ENCODE results near the gene FBN1.

DNA sequence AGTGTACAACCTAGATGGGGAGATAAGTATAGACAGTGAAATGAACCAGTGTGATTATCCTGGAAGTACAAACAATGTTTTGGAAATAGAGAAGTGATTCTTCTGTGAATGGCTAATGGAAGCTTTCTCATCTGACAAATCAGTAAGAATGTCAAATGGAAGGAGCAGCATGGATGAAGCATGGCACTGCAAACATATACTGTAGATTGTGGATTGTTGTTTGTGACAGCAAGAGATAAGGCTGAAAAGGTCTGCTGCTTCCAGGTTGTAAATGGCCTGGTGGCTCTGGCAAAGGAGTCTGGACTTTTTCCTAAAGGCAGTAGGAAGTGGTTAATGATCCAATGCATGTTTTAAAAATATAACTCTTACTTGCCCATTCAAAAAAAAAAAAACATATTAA lies 71.3 kb downstream of the FBN1 start:
- TF ChIP-seq MYC (IDR thresholded peaks at IDR 0.05; ENCODE audit: low read depth, low read length), result no peak
- TF ChIP-seq EZH2 (IDR thresholded peaks at IDR 0.05; ENCODE audit: borderline replicate concordance, low read depth, low read length, severe bottlenecking), result no peak
- TF ChIP-seq, protein P1, sequence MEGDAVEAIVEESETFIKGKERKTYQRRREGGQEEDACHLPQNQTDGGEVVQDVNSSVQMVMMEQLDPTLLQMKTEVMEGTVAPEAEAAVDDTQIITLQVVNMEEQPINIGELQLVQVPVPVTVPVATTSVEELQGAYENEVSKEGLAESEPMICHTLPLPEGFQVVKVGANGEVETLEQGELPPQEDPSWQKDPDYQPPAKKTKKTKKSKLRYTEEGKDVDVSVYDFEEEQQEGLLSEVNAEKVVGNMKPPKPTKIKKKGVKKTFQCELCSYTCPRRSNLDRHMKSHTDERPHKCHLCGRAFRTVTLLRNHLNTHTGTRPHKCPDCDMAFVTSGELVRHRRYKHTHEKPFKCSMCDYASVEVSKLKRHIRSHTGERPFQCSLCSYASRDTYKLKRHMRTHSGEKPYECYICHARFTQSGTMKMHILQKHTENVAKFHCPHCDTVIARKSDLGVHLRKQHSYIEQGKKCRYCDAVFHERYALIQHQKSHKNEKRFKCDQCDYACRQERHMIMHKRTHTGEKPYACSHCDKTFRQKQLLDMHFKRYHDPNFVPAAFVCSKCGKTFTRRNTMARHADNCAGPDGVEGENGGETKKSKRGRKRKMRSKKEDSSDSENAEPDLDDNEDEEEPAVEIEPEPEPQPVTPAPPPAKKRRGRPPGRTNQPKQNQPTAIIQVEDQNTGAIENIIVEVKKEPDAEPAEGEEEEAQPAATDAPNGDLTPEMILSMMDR (IDR thresholded peaks at IDR 0.05; ENCODE audit: extremely low read depth in 1 of 2, insufficient read depth in 1 of 2, low read depth in 1 of 2, low read length in 2 of 2), result no peak
- no peak for TF ChIP-seq JUN (IDR thresholded peaks at IDR 0.05; ENCODE audit: borderline replicate concordance, insufficient read depth, insufficient read length, low read depth)
- TF ChIP-seq POLR2AphosphoS5 (IDR thresholded peaks at IDR 0.05; ENCODE audit: insufficient read depth, low read depth, low read length), result no peak
- TF ChIP-seq POLR2A (IDR thresholded peaks at IDR 0.05; ENCODE audit: low read depth, low read length), result no peak
- TF ChIP-seq, protein P2, sequence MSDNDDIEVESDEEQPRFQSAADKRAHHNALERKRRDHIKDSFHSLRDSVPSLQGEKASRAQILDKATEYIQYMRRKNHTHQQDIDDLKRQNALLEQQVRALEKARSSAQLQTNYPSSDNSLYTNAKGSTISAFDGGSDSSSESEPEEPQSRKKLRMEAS (IDR thresholded peaks at IDR 0.05; ENCODE audit: insufficient read depth, insufficient read length), result no peak

All from endothelial cell of umbilical vein (primary cell).